CD4-positive, alpha-beta T cell treated with Interleukin-6 for 4 hours (primary cell): ENCODE measurements around the gene C1QTNF6.

Experiments
- DNase-seq: peaks from one replicate; pipeline ENCODE4 v3.0.0-alpha.2; 2020; ENCODE audit warnings: mixed read lengths

Gene C1QTNF6

GRCh38 chr22:37223965-37224551, 36.0 kb upstream of the C1QTNF6 start:
- peak; percentile 46 for DNase-seq

GRCh38 chr22:37222440-37222971, 34.5 kb upstream of the C1QTNF6 start:
- peak; percentile 78 for DNase-seq

GRCh38 chr22:37221424-37222333, 33.6 kb upstream of the C1QTNF6 start:
- DNase-seq = peak; percentile 33

GRCh38 chr22:37220543-37220981, 32.5 kb upstream of the C1QTNF6 start:
- peak; percentile 39 for DNase-seq

- peak; percentile 29 for DNase-seq
These were observed 31.5 kb upstream of the C1QTNF6 start for GRCh38 chr22:37219533-37219932.

- DNase-seq = peak; percentile 83
These were observed 30.8 kb upstream of the C1QTNF6 start for GRCh38 chr22:37218771-37219411.

- DNase-seq = peak; percentile 58
These were observed 30.3 kb upstream of the C1QTNF6 start for GRCh38 chr22:37218399-37218770.

GRCh38 chr22:37215890-37216289, 27.8 kb upstream of the C1QTNF6 start:
- no peak for DNase-seq

- DNase-seq = no peak
These were observed 26.6 kb upstream of the C1QTNF6 start for GRCh38 chr22:37214731-37215030.

- DNase-seq = no peak
These were observed 26.1 kb upstream of the C1QTNF6 start for GRCh38 chr22:37213941-37214730.

- DNase-seq = no peak
These were observed 25.3 kb upstream of the C1QTNF6 start for GRCh38 chr22:37213218-37213855.

GRCh38 chr22:37212174-37212906, 24.3 kb upstream of the C1QTNF6 start, which contains the start of gene SSTR3:
TSS of gene SSTR3 (minus strand) at chr22:37212477. CDS start at chr22:37207803, 4,674 bp downstream.
- DNase-seq = no peak

GRCh38 chr22:37211866-37212173, 23.8 kb upstream of the C1QTNF6 start:
- DNase-seq = no peak

- DNase-seq = no peak
These were observed 23.2 kb upstream of the C1QTNF6 start for GRCh38 chr22:37211075-37211865.

GRCh38 chr22:37210041-37210803, 22.2 kb upstream of the C1QTNF6 start:
- no peak for DNase-seq

GRCh38 chr22:37209140-37209845, 21.2 kb upstream of the C1QTNF6 start:
- DNase-seq = no peak

- peak; percentile 14 for DNase-seq
These were observed 20.5 kb upstream of the C1QTNF6 start for GRCh38 chr22:37208401-37209139.

- DNase-seq = peak; percentile 70
These were observed 19.9 kb upstream of the C1QTNF6 start for GRCh38 chr22:37207981-37208380.
